ENCODE results near the gene ONECUT3.

ONECUT3 gene

DNA sequence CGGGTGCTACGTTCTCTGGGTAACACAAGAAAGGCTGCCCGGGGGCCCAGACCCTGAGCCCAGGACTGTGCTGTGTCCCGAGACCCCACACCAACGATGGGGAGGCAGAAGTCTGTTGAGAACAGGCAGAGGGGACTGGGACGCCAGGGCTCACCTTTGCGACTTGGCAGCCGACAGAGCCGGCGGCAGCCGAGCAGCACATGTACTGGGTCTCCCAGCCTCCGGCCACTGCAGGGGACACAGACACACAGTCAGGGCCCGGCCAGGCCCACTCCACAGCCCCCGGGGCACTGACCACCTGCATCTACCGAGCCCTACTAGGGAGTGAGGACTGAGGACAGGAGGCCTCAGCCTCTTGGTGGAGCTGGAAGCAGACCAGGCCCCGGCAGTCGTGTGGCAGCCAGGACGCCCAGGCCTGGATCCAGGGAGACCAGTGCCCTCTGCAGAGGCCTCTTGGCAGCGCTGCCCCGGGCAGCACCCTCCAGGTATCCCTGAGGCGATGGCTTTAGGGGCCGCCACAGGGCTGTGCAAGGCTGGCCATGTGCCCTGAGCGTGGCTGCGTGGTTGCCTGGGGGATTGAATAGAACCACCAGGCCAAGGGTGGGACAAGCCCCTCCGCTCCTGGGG lies 64.4 kb downstream of the ONECUT3 start:
- no peaks in the 10 kb centered on the region for H3K27me3 Mint-ChIP-seq

DNA sequence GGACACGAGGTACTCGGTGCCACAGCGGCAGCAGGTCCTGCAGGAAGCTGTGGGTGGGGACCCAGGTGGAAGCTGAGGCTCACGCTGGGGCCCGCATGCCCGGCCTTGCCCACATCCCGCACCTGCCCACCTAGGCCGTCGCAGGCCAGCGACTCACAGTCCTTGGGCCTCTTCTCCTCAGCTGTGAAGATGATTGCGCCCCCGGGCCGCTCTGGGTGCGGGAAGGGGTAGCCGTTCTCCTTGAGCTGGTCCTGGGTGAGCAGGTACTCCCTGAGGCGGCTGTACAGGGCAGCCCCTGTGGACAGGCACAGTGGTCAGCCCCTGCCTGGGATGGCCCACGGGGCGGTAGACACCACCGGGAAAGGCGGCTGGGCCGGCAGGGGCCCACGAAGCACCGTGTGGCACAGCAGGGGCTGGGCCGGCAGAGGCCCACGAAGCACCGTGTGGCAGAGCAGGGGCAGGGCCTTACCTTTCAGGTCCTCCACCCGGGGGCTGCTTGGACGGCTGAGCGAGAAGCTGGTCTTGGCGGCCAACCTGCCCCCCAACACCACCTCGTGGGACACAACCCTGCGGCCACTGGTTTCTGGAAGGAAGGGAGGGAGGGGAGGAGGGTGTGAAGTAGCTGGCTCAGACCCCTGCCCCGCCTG lies 65.4 kb downstream of the ONECUT3 start:
- Mint-ChIP-seq H3K4me3 (no peak overlapping the region), H3K9me3 (no peaks in the 10 kb centered on the region), H3K27me3 (no peaks in the 10 kb centered on the region), H3K27ac (no peak overlapping the region), H3K4me1 (peaks cover 3% of the 10 kb centered on the region)
- ATAC-seq: no peak
- DNase-seq: no peak

More for the DNA sequence above, 64.4 kb downstream of the ONECUT3 start:
- no peak overlapping the region for H3K4me3 Mint-ChIP-seq
- peaks cover 13% of the 10 kb centered on the region for H3K4me1 Mint-ChIP-seq
- H3K9me3 Mint-ChIP-seq: no peaks in the 10 kb centered on the region
- DNase-seq (no peak), ATAC-seq (no peak)
- H3K27ac Mint-ChIP-seq: no peak overlapping the region

DNA sequence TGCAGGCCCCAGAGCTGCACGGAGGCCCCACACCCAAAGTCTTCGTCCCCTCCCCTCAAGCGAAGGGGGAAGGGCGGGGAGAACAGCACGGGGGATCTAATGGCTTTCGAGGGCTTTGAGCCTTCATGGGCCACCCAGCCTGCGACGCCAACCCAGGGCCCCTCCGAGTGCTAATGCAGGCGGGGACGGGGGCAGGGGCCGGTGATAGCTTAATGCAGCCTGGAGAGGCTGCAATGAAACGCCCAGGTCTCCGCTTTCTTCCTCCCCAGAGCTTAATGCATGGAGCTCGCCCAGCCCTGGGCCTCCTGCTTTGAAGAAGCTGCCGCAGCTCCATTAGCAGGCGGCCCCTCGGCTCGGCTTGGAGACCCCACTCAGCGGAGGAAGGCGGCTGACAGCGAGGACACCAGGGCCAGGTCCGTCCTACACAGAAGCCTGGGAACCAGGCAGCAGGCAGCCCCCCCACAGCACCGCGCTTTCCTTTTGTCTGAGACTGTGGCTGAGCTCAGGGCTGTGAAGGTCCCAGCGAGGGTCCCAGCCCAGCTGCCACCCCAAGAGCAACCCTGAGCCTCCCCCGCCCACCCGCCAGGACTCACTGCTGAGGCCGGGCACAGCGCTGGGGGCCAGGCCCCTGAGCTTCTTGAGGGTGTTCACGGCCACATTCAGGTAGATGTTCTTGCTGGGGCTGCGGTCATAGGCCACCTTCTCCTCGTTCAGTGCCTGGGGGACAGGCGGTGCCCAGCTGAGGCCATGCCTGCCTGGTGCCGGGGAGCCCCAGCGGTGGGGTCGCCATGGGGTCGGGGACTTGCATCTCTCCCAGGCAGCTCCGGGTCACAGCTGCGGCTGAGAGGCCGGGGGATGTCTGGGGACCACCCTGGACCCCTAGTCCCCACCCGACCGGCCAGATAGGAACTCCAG lies 66.3 kb downstream of the ONECUT3 start:
- no peak for ATAC-seq
- Mint-ChIP-seq H3K27ac (peak overlapping the region in 1 of 2 donors; percentile 71), H3K4me3 (no peak overlapping the region)

GRCh38 chr19:1822210-1822609 lies 68.9 kb downstream of the ONECUT3 start:
- DNase-seq: no peak
- Mint-ChIP-seq H3K27ac (no peak overlapping the region), H3K4me1 (peaks cover 6% of the 10 kb centered on the region), H3K9me3 (no peaks in the 10 kb centered on the region), H3K27me3 (no peaks in the 10 kb centered on the region), H3K4me3 (no peak overlapping the region)
- no peak for ATAC-seq

More for the DNA sequence above, 66.3 kb downstream of the ONECUT3 start:
- Mint-ChIP-seq H3K9me3 (no peaks in the 10 kb centered on the region), H3K4me1 (no peaks in the 10 kb centered on the region), H3K27me3 (no peaks in the 10 kb centered on the region)
- no peak for DNase-seq

- no peak for ATAC-seq
- DNase-seq: no peak
- peaks cover 6% of the 10 kb centered on the region for H3K4me1 Mint-ChIP-seq
- H3K27ac Mint-ChIP-seq: peak overlapping the region in 1 of 2 donors; percentile 85
- no peak overlapping the region for H3K4me3 Mint-ChIP-seq
- H3K27me3 Mint-ChIP-seq: no peaks in the 10 kb centered on the region
- no peaks in the 10 kb centered on the region for H3K9me3 Mint-ChIP-seq
These were observed 69.7 kb downstream of the ONECUT3 start for GRCh38 chr19:1823020-1823419.

DNA sequence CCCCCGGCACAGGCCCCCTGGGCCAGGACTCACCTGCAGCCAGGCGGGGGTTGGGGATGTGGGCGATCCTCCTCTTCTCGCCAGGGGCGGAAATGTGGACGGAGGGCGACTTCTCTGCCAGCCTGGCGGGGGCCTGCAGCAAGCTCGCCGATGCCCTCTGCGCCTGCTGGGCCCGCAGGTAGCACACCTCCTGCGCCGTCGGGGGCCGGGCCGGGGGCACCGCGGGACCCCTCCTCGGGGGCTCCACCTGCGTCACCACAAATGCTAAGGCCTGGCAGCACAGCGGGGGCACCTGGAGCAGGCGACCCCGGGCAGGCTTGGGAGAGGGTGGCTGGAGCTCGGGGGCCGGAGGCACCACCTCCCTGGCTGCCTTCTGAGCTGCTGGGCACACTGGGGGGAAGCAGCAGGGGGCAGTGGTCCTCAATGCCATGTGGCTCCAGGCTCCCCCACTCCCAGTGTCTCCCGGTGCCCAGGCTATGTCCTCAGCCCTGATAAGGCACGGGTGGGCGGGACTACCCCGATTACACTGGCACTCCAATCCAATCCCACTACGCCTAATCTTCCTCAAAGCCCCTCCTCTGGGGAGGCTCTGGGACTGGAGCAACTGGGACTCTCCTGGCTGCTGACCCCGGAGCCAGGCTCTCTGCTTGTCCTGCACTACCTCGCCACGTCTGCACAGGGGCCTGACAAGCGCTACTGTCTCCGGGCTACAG lies 70.4 kb downstream of the ONECUT3 start:
- Mint-ChIP-seq H3K4me1 (peaks cover 8% of the 10 kb centered on the region), H3K27me3 (no peaks in the 10 kb centered on the region), H3K4me3 (no peak overlapping the region), H3K27ac (no peak overlapping the region), H3K9me3 (no peaks in the 10 kb centered on the region)
- no peak for ATAC-seq
- DNase-seq: no peak

DNA sequence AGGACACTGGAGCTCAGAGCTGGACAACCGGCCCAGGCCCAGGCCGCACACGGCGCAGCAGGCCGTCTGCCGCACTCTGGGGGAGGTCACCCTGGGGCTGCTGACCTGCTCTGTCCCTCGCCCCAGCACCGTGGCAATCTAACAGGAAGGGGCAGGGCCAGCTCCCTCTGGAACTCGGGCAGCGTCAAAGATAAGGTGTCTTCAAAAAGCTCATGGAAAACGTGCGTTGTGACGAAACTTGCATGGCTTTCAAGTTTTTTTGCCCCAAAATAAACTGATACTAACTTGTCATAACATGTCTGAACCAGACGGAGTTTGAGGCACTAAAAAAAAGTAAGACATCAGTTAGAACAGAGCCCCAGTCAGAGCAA lies 70.9 kb downstream of the ONECUT3 start:
- H3K4me1 Mint-ChIP-seq: peaks cover 11% of the 10 kb centered on the region
- H3K27ac Mint-ChIP-seq: no peak overlapping the region
- no peaks in the 10 kb centered on the region for H3K9me3 Mint-ChIP-seq
- no peak overlapping the region for H3K4me3 Mint-ChIP-seq
- DNase-seq: no peak
- H3K27me3 Mint-ChIP-seq: no peaks in the 10 kb centered on the region
- ATAC-seq: no peak

GRCh38 chr19:1825909-1826556 lies 72.7 kb downstream of the ONECUT3 start:
- peak; percentile 80 for ATAC-seq
- Mint-ChIP-seq H3K4me3 (no peak overlapping the region), H3K27ac (no peak overlapping the region), H3K4me1 (peaks cover 11% of the 10 kb centered on the region), H3K27me3 (no peaks in the 10 kb centered on the region), H3K9me3 (no peaks in the 10 kb centered on the region)
- DNase-seq: peak; percentile 75 to 76

DNA sequence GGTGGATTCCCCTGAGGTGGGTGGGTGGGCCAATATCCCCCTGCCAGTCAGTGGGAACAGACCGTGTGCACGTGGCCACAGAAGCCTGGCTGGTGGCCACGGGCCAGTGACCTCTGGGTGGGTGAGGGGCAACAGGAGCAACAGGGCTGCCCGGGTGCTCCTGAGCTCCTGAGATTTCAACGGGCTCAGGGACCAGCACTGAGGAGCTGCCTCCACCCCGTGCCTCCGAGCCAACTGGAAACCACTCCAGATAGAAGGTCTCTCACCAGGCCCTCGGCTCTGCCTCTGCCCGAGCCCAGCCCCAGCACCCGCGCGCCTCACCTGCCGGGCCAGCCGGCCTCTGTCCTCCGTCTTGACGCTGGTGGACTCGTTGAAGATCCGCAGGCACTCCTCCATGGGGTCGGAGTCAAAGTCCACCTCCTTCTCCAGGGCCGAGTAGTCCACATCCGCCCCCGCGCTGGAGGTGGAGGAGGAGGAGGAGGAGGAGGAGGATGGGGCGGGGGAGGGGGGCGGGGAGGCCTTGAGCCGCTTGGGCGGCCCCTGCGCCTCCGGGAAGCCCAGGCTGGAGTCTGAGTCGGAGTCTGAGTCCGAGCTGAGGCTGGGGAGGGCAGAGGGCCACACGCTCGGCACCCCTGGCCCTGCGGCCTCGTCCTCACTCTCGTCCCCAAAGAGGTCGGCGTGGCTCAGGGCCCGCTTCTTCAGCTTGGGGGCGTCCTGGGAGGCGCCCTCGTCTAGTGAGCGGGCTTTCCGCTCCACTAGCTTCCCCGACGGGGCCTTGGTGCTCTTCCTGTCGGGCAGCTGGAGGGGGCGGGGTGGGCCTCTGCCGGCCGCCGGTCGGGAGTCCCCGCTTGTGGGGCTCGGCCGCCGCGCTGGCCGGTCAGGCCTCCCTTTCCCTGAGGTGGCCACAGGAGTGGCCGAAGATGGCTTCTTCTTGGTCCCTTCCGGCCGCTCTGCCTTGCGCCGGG lies 73.5 kb downstream of the ONECUT3 start:
- DNase-seq (no peak), ATAC-seq (no peak)
- Mint-ChIP-seq H3K27me3 (no peaks in the 10 kb centered on the region), H3K4me1 (peaks cover 13% of the 10 kb centered on the region), H3K4me3 (no peak overlapping the region), H3K27ac (no peak overlapping the region), H3K9me3 (no peaks in the 10 kb centered on the region)

DNA sequence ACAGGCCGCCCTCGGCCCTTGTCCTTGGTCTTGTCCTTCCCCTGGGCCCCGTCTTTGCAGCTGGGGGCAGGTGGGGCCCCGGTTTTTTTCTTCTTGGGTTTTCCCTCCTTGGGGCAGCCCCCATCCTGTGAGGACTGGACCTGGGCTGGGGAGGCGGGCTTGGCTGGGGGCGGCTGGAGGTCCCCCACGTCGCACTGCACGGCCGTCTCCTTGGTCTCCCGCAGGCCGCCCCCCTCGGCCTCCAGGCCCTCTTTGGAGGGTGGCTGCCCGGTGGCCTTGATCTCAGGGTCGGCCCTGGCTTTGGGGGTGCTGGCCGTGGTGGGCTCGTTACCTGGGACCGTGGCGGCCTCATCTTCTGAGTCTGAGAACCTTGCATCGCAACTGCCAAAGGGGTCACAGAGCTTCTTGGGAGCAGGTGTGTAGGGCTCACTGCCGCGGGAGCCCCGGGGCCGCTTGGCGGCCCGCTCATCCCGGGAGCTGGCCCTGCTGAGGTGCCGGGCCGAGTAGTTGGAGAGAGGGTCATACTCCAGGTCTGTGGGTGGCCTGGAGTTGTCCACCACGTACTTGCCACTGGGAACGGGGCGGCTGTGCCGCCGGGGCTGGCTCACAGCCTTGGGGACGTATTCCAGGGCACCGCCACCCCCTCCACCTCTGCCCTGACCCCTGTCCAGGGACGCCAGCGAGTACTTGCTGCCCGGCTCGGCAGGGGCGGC lies 74.4 kb downstream of the ONECUT3 start:
- DNase-seq: no peak
- no peak overlapping the region for H3K4me3 Mint-ChIP-seq
- no peaks in the 10 kb centered on the region for H3K9me3 Mint-ChIP-seq
- no peak overlapping the region for H3K27ac Mint-ChIP-seq
- ATAC-seq: peak; percentile 14
- peaks cover 18% of the 10 kb centered on the region for H3K4me1 Mint-ChIP-seq
- no peaks in the 10 kb centered on the region for H3K27me3 Mint-ChIP-seq

- no peaks in the 10 kb centered on the region for H3K9me3 Mint-ChIP-seq
- H3K4me1 Mint-ChIP-seq: peaks cover 18% of the 10 kb centered on the region
- no peak overlapping the region for H3K27ac Mint-ChIP-seq
- no peaks in the 10 kb centered on the region for H3K27me3 Mint-ChIP-seq
- peak; percentile 24 for ATAC-seq
- no peak overlapping the region for H3K4me3 Mint-ChIP-seq
- DNase-seq: no peak
These were observed 75.3 kb downstream of the ONECUT3 start for GRCh38 chr19:1828279-1829238.

DNA sequence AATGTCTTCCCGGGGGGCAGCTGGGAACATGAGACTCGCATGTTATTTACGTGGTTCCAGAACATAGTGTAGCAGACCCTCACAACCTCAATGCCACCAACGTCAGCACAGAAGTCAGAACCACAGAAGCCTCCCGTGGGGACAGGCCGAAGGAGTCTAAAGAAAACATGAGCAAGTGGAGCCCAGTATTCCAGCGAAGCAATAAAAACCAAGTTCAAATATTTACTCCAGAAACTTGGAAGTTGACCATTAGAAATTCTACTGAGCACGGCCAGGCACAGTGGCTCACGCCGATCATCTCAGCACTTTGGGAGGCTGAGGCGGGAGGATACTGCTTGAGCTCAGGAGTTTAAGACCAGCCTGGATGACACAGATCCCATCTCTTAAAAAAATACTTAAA lies 76.7 kb downstream of the ONECUT3 start:
- H3K9me3 Mint-ChIP-seq: no peaks in the 10 kb centered on the region
- no peak for DNase-seq
- no peaks in the 10 kb centered on the region for H3K27me3 Mint-ChIP-seq
- H3K27ac Mint-ChIP-seq: no peak overlapping the region
- H3K4me3 Mint-ChIP-seq: no peak overlapping the region
- ATAC-seq: no peak
- H3K4me1 Mint-ChIP-seq: peaks cover 30% of the 10 kb centered on the region

DNA sequence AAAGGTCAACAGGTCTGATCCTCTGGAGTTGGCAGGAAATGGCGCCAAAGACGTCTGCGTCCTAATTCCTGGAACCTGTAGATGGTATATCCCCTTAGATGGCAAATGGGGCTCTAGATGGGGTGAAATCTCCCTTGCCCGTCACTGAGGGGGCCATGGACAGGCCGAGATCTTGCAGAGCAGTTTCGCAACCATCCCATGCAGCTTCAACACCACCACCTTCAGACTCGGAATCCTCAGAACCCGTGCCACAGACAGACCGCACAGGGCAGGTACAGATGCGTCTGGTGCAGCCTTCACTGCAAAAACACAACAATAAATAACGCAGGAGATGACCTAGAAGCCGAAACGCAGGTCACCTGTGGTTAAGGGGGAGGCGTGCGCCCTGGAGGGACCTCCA lies 77.3 kb downstream of the ONECUT3 start:
- Mint-ChIP-seq H3K27ac (peak overlapping the region in 1 of 2 donors; percentile 28), H3K4me1 (peaks cover 31% of the 10 kb centered on the region)

More for the DNA sequence above, 77.3 kb downstream of the ONECUT3 start:
- Mint-ChIP-seq H3K27me3 (no peaks in the 10 kb centered on the region), H3K9me3 (no peaks in the 10 kb centered on the region), H3K4me3 (no peak overlapping the region)
- DNase-seq (no peak), ATAC-seq (no peak)

All from stimulated activated naive CD8-positive, alpha-beta T cell treated with anti-CD3 and anti-CD28 coated beads, Interleukin-15, amount 100 ng/mL, for 72 hours (primary cell).